HG02938 (cell line): ENCODE measurements around the gene PMEPA1.

Experiments
- ATAC-seq: cut with Tn5 transposase; IDR thresholded peaks from one replicate; pipeline ENCODE4 v1.9.1; 2021; ENCODE audit warnings: mild to moderate bottlenecking, moderate library complexity; ENCODE audit not compliant: unreplicated experiment

PMEPA1 gene

DNA sequence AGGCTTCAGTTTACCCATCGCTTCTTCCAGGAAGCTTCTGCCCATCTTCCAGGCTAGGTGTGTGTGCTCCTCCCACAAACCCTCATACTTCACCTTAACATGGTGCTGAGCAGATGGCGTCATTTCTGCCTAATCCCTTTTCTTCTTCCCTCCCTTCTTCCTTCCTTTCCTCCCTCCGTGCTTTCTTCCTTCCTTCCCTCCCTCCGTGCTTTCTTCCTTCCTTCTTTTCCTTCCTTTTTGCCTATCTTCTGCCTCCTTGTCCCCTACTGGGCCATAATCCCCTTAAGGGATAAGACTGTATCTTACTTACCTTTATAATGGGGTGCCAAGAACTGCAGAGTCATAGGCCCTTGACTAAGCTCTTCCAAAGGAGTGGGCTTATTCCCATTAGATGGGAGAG, 27.5 kb upstream of the PMEPA1 start:
- no peak for ATAC-seq

DNA sequence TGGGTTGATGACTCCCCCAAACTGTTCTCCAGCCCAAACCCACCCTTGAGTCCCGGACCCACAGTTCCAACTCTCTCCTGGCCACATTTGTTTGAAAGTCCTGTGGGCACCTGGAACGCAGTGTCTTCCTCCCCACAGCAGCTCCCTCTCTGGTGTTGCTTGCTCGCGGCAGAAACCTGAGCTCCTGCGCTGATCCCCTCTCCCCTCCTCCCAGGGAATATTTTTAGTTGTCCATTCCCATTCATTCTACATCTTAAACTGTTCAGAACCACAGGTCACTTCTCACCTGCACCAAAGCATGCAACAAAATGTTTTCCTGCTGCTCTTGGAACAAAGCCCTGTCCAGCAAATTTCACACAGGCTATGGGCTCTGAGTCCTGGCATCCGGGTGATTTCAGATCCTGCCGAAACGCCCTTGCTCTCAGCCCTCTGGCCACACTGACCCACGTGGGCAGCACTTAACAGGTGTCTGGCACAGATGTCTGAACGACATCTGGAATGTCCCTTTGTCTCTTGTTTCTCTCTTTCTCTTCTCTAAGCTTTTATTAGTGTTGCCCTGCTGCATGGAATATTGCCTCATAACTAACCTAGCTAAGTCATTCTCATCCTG, 27.0 kb upstream of the PMEPA1 start:
- no peak for ATAC-seq

DNA sequence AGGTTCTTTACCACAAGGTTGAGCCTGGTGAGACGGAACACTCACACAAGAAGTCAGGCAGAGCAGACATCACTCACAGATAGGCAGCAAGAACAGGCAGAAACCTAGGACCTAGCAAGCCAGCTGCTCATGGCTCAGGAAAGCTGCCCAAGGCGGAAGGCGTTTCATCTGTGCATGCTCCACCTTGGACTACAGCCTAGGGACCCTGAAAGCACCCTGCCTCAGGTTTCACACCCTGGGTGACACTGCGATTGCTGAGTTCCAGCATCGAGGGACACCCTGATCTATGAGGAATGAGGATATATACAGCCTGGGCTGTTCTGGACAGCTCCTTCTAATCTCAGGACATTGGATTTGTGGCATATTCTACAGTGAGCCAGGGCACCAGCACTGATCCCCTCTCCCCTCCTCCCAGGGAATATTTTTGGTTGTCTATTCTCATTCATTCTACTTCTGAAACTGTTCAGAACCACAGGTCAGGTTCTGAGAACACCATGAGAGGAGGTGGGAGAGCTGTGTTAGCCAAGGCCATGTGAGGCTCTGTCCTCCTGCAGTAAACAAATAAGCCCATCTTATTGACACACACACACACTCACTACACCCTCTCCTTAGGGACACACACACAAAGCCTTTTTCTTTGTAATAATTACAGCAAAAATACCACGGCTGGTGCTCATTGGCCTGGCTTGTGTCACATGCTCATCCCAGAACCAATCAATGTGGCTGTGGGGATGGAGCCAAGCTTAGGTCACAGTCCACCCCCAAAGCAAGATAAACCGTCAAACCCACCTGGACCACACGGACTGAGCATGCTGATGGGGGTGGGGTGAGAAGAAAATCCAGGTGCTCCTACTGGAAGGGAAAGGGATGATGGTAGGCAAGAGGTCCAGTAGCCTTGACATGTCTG, 26.3 kb upstream of the PMEPA1 start:
- no peak for ATAC-seq

DNA sequence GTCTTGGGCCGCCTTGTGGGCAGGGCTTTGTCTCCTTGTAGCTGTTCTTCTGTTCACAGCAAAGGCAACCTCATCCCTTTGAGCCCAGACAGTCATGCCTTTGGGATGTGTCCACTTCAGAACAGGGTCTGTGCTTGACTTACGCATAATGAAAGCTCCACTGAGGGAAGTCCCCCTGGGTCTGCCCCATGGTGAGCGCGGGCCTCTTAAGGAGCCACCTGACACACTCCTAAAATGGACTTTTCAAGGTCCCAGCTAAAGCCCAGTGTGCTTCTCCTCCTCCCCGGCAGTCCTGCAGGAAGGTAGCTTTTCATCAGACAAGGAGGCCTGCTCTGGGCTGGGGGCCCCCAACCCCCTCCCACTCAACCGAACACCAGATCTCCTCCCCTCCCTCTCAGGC, 24.9 kb upstream of the PMEPA1 start:
- ATAC-seq = no peak

DNA sequence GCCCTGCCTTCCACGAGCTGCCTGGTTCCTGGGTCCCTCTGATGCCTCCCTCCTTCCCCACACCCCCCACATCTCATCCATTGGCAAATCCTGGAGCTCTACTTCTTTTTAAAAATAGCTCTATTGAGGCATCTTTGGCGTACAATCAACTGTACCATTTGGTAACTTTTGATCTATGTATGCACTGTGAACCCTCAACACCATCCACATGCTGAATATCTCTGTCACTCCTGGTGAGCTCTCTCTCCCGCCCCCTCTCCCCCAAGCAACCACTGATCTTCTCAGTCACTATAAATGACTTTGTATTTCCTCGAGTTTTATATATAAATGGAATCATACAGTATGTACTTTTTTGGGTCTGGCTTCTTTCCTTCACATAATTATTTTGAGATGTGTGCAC, 22.4 kb upstream of the PMEPA1 start:
- ATAC-seq = no peak

DNA sequence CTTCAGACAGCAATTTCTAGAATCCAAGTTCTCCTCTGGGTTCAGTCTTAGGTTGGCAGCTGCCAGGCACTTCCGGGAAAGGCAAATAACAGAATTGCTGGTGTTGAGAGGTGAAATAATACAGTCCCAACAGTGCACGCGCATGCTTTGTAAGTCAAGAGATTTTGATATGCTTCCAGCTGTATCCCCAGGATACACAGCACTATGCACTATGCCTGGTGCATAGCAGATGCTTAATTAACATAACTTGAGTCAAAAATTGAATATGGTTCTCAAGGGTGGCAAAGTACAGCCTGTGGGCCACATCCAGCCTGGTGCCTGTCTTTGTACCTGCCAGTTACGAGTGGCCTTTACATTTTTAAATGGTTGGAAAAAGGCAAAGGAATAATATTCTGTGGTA, 18.9 kb upstream of the PMEPA1 start:
- no peak for ATAC-seq

DNA sequence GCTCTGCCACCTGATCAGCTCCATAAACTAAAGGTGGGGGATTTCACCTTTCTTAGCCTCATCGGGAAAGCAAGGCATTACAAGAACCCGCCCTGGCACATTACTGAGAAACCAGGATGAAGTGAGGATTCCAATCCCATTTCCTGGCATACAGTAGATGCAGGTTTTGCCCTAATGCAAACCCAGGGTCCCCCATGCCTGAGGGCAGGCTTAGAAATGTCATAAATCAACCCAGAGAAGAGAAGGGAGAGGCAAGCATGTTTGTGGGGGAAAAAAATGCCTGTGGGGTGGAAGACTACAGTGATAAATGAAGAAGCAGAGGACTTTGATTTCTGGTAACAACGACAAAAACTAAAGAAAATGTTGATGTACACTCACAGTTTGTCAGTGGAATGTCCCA, 18.0 kb upstream of the PMEPA1 start:
- no peak for ATAC-seq

DNA sequence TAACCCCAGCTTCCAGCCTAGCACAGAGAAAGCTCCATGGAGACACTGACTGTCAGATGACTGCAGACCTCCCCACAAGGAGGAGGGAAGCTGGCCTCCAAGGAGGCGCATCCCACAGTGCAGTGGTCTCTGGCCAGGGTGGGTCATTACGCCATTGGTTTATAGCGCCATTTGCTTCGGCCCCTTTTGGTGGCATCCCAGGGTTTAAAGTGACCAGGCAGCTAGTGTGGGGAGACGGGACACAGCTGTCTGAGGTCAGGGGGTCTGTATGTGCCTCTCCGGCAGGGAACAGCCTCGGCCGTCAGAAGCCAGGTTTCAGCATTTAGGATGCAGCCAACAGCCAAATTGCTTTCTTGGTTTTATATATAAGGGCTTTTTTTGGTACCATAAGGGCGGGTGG, 15.8 kb upstream of the PMEPA1 start:
- ATAC-seq = no peak

DNA sequence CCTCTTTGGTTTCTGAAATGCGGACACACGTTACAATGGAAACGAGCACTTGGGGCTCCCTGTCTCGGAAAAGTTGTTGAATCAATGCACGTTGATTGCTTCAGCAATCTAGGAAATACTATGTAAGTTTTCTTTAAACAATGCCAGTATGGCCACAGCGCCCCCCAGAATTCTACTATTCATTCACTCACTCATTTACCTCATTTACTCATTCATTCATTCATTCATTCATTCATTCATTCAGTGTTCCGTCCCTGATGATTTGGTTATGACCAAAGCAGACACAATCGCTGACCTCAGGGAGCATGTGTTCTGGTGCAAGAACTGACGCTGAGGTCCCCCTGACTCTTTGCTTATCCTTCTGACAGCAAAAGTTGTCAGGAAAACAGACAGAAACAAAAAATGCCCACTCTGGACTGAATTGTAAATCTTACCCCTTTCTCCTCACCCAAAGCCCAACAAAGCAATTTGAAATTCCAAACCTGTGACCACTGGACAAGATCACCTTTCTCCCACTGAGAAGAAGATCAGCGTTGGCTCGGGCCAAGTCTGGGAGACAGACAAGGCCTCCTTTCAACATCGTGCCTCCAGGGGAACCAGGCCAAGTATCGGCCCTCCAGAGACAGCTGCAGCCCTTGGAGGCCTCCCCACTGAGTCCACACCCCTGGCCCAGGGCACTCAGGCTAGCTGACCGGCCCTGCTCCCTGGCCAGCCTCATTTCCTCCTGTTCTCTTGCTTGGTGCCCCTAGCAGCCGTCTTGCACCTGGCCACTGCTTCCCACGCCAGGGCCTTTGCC, 15.0 kb upstream of the PMEPA1 start:
- no peak for ATAC-seq

DNA sequence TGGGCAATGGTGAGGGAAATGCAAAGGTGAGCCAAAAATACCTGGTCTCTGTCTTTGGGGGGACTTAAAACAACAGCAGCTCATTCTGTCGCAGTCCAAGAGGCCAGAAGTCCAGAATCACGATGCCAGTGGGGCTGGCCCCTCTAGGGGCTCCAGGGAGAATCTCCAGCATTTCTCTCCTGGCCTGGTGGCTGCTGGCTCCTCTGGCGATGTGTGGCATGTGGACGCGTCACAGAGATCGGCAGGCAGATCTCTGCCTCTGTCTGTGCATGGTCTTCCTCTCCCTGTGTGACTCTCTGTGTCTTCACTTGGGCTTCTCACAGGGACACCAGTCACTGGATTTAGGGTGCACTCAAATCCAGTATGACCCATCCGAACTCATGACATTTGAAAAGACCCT, 14.0 kb upstream of the PMEPA1 start:
- no peak for ATAC-seq

DNA sequence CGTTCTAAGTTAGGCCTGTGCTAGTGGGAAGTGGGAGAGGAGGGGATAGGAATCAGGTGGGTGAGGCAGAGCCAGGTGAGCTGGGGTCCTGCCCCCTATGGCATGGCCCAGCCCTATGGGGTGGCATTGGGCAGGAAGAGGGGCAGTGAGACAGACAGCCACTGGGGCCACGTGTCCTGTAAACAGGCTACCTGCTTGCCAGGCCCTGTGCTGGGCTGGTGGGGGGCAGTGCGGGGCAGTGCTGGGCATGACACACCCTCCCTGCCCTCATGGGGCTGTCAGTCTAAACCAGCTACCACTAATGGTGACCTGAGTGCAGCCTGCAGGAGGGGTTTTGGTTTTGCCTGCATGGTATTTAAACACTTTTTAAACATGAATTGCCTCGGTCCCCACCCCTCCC, 10.1 kb upstream of the PMEPA1 start:
- no peak for ATAC-seq

DNA sequence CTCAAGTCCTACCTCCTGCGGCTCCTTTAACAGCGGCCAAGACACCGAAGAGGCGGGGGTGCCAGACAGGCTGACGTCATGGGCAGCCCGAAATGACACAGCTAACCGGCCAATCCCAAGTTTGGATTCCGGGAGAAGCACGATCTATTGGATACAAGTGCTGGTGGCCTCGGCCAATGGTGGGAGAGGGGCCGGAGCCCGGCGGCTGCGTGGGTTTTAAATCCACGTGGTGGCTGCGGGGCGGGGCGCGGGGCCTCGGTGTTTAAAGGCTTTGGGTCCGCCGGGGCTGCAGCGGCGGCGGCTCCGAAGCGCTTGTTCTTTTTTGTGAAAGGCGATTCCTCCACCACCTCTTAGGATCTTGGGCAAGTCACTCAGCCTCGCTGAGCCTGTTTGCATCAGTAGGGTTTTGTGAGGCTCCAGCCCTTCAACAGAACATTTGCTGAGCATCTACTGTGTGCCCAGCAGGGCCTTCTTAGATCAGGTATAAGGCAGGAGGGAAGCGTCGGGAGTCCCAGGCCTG, 8.7 kb upstream of the PMEPA1 start:
- peak; percentile 95 for ATAC-seq

DNA sequence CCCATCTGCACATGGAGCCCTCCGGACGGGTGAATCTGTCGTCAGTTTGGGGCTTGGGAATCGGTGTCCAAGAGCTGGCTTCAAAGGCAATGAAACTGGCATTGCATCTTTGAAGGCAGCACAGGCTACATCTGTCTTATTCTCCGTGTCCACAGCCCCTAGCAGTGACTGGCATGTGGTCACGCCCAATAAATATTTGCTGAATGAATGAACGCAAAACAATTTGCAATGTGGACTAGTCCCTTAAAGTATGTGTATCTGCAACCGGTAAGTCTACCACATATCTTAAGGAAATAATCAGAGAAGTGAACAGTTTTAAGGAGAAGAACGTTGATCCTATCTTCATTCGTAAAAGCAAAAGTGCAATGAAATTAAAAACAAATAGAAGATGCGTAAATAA, 8.0 kb upstream of the PMEPA1 start:
- no peak for ATAC-seq

DNA sequence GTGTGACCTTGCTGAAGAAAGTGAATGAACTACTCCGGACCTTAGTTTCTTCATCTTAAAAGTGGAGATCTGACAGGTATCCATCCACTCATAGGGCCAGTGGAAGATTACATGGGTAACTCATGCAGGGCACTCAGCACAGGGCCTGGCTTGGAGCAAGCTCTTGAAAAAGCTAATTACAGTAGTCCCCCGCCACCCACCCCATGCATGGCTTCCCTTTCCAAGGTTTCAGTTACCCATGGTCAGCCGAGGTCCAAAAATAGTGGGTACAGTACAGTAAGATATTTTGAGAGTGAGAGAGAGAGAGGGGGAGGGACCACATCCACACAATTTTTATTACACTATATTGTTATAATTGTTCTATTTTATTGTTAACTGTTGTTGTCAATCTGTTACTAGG, 7.1 kb upstream of the PMEPA1 start:
- no peak for ATAC-seq

DNA sequence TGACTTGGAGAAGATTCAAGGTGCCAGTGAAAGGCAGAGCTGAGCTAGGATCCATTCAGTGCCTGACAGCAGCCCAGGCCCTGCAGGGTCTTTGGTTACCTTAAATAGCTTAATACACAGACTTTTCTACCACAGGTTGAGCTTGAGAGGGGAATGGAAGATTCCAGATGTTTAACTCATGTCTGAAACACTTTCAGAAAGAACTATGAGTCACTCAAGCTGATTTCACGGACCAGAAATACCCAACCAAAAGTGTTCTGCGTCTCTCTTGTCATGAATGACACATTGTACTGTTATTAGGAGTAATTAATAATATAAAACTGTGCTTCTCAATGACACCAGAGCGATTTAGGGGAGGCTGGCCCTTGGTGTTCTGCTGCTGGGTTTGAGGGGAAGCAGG, 6.4 kb upstream of the PMEPA1 start:
- ATAC-seq = no peak

DNA sequence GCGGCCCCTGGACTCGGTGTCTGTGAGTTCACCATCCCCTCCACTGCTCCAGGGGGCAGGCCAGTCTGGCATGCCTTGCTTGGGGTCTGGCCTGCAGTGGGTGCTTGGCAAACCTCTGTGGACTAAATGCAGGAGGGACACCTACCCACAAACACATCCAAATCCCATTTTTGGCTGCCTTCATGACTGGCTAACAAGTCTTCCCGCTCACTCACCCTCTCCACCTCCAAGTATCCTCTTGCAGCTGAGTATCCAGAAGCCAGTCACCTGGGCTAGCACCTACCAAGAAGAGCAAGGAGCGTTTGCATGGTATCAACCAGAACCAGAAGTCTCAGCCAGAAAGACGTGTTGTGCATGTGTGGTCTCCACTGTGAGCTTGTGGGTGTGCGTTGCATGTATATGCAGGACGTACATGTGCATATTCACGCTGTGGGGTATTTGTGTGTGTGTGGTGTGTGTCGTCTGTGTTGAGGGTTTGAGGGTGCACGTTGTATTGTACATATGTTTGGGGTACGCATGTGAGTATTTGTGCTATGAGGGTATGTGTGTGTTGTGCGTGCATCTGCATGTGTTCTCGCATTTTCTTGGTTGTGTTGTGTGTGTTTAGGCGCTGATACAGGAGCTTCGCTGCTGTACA, 5.6 kb upstream of the PMEPA1 start:
- ATAC-seq = no peak

DNA sequence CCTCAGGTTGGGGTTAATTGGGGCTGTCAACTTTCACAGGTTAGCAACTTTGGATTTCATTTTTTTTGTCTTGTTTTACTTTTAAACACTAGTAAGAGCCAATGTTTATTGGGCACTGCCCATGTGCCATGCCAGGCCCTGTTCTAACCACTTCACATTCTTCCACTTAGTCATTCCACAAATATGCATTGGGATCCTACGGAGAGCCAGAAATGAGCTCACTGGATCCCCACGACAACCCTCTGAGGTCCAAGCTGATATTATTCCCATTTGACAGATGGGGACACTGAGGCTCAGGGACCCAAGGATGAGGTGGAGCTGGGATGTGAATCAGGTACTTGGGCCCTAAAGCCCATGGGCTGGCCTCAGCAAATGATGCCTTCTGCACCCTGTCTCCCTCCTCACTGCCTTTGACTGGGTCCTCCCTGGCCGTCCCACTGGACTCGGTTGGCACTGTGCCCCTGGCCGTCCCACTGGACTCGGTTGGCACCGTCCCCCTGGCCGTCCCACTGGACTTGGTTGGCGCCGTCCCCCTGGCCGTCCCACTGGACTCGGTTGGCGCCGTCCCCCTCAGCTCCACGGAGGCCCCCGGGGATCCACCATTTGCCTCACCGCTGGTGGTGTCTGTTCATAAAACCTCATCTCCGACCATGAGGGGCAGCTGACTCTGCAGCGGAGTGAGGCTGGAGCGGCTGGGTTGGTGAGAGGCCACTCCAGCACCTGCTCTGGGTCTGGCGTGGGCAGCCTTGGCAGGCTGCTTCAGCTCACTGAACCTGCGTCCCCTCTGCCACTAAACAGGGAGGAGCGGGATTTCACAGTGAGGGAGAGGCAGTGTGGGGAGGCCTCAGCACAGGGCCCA, 4.8 kb upstream of the PMEPA1 start:
- ATAC-seq = no peak

DNA sequence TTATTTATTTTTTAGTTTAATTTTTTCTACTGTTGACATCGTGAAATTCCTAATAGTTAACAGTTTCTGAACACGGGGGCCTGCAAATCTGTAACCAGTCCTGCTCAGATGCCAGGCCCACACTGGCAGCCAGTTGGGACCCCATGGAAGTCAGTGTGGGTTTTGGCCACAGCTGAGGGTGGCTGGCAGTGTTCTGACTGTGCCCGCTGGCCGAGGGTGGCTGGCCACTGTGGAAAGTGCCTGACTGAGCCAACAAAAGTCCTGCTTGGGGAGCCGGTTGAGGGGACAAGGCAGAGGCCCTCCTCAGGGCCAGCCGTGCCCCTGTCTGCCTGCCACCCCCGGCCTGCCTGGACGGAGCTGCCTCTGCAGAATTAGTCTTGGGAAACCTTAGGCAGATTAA, 4.1 kb upstream of the PMEPA1 start:
- ATAC-seq = no peak

DNA sequence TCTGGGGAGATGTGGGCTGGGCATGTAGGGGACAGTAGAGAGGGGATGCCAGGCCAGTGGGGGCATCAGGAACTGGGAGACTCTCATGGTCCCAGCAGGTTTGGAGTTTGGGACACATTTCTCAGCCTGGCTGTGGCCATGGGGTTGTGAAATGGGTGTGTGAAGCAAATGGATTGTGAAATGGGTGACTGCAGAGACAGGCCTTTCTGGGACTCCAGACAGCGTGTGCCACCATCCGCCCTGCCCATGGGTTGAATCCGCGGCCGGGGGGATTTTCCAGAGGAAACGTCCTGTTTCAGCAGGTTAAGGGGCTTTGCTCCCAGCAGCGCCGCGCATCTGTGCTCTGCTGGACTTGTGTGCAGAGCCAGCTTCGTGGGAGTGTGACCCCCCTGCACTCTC, 3.7 kb upstream of the PMEPA1 start:
- ATAC-seq = no peak

DNA sequence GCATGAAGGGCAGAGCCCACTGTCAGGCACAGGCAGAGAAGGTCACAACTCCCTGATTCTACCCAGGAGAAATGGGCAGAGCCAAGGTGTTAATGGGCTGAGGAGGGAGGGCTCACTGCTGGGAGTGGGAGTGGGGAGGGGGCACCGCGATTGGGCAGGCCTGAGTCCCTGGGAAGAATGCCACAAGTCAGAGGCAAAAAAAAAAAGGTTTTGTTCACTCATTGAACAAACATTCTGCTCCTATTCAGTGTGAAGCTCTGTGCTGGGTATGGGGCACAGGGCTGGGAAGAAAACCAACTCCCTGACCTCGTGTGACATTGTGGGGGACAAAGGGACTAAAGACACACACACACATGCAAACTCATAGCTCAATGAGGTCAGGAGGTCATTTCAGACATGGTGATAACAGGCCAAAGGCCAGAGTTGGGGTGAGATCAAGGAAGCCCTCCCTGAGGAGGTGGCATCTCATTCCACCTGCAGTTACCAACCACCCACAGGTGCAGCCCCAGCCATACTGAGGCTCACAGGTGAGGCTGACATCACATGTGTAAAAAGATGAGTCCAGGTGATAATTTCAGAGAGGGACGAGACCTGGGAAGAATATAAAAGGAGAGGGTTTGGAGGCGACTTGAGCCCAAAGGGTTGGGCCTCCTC, 3.2 kb upstream of the PMEPA1 start:
- ATAC-seq = no peak
